Body of pancreas (tissue), 4 donors: Measurements from ENCODE around the gene FAM180A. TPM values are rescaled to one million over a fixed set of nuclear protein-coding genes. Genes with fewer than 3 reads are reported as not detected.
"Not testable (repeated sequence)": the region's sequence is repeated elsewhere in the genome, so short reads cannot be mapped to it uniquely, and the experiment has no call there.

ENCODE experiments used
- ATAC-seq: fragments of 150-250 bp; one replicate; pipeline ENCODE4 v1.9.1; 2016
- DNase-seq, 4 donors: peaks; one replicate each; pipeline ENCODE4 v3.0.0-alpha.2; 2019
- H3K27ac ChIP-seq, 4 donors: fragments of 200-600 bp; sonication (generic); 1 replicate in 3 of 4; 2 replicates in 1 of 4; pipeline versions ENCODE4 v1.5.1 to v1.6.1; 2016 to 2019; ENCODE audit warnings: mild to moderate bottlenecking in 1 of 4, mixed read lengths in 1 of 4, moderate library complexity in 1 of 4
- H3K27me3 ChIP-seq, 2 donors: fragments of 200-600 bp; sonication (generic); one replicate each; pipeline ENCODE4 v1.6.0; 2016; ENCODE audit warnings: mild to moderate bottlenecking in 1 of 2
- H3K36me3 ChIP-seq, 2 donors: fragments of 200-600 bp; sonication (generic); replicated peaks in 1 of 2; 2 replicates each; pipeline ENCODE4 v1.5.1; 2016; ENCODE audit warnings: low read depth in 2 of 2; ENCODE audit not compliant: insufficient read depth in 1 of 2
- H3K4me1 ChIP-seq: fragments of 200-600 bp; sonication (generic); one replicate; pipeline ENCODE4 v1.6.0; 2016
- H3K4me3 ChIP-seq, 2 donors: fragments of 200-600 bp; sonication (generic); 1 replicate in 1 of 2; 2 replicates in 1 of 2; pipeline ENCODE4 v1.5.1; 2016 to 2019
- H3K9me3 ChIP-seq, 3 donors: fragments of 200-600 bp; sonication (generic); 1 replicate in 2 of 3; 2 replicates in 1 of 3; pipeline ENCODE4 v1.5.1; 2016
- POLR2A ChIP-seq, 3 donors: fragments of 450-650 bp; IDR thresholded peaks; one replicate each; pipeline ENCODE4 v1.6.1; 2016; ENCODE audit warnings: antibody characterized with exemption in 3 of 3, mild to moderate bottlenecking in 2 of 3
- WGBS, 2 donors: methylation state at CpG; one replicate each; pipeline ENCODE4 v1.1.5; 2017; 5-methylcytosine and 5-hydroxymethylcytosine counted together
- intact Hi-C: fragments of 100-400 bp; cut with DNase I; formaldehyde crosslinking; loops from one replicate; pipeline ENCODE4 v1.15.1; 2023
- total RNA-seq, 2 donors: library from RNA; depleted of rRNA; stranded (reverse); fragments of >200 nt; gene quantifications; one replicate each; pipeline ENCODE4 v1.1.0, GENCODE V29; 2016
- TF ChIP-seq, protein P1 (sequence below), 7 experiments: fragments of 450-650 bp in 4 of 7; fragments of 200-600 bp in 3 of 7; sonication (generic) in 3 of 7; IDR thresholded peaks; one replicate each; pipeline ENCODE4 v1.5.1; 2016 to 2019; ENCODE audit warnings: antibody characterized with exemption in 7 of 7

FAM180A gene
- total RNA-seq, 2 donors from 2014 or later = 3.1 TPM; not detected in 1

DNA sequence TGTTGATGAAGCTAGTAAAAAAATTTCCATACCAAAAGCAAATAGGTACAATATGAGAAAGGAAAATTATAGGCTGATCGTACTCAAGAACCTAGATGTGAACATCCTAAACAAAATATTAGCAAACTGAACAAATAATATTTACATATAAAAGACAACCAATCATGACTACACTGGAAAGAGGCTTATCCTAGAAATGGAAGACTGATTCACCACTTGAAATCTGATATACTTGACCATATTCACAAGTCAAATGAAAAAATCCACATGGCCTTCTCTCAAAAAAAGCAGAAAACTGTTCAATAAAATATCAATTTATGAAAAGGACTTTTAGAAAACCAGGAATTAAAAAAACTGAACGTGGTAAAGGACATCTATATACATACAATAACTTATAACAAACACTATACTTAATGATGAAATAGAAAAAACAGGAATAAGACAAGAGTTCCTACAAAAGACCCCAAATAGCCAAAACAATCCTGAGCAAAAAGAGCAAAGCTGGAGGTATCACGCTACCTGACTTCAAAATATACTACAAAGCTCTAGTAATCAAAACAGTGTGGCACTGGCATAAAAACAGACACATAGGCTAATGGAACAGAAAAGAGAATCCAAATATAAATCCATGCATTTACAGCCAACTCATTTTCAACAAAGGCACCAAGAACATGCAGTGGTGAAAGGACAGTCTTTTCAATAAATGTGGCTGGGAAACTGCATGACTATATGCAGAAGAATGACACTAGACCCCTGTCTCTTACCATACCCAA, 29.2 kb upstream of the FAM180A start:
- H3K27ac ChIP-seq = no peak overlapping the region
- H3K36me3 ChIP-seq = no peaks in the 10 kb centered on the region
- H3K4me3 ChIP-seq = no peak overlapping the region
- 76 to 84% methylated on average over 3 of the region's 3 CpGs for WGBS, 2 donors
- DNase-seq (no peak), ATAC-seq (no peak)
- intact Hi-C loops = no loop called here
- H3K4me1 ChIP-seq = peaks cover 14% of the 10 kb centered on the region
- H3K9me3 ChIP-seq = peaks cover 0 to 5% (median 0%) of the 10 kb centered on the region in 3 donors
- no peak for TF ChIP-seq POLR2A (IDR thresholded peaks at IDR 0.05)
- TF ChIP-seq, protein P1, sequence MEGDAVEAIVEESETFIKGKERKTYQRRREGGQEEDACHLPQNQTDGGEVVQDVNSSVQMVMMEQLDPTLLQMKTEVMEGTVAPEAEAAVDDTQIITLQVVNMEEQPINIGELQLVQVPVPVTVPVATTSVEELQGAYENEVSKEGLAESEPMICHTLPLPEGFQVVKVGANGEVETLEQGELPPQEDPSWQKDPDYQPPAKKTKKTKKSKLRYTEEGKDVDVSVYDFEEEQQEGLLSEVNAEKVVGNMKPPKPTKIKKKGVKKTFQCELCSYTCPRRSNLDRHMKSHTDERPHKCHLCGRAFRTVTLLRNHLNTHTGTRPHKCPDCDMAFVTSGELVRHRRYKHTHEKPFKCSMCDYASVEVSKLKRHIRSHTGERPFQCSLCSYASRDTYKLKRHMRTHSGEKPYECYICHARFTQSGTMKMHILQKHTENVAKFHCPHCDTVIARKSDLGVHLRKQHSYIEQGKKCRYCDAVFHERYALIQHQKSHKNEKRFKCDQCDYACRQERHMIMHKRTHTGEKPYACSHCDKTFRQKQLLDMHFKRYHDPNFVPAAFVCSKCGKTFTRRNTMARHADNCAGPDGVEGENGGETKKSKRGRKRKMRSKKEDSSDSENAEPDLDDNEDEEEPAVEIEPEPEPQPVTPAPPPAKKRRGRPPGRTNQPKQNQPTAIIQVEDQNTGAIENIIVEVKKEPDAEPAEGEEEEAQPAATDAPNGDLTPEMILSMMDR (IDR thresholded peaks at IDR 0.05) = no peak
- H3K27me3 ChIP-seq = no peaks in the 10 kb centered on the region

DNA sequence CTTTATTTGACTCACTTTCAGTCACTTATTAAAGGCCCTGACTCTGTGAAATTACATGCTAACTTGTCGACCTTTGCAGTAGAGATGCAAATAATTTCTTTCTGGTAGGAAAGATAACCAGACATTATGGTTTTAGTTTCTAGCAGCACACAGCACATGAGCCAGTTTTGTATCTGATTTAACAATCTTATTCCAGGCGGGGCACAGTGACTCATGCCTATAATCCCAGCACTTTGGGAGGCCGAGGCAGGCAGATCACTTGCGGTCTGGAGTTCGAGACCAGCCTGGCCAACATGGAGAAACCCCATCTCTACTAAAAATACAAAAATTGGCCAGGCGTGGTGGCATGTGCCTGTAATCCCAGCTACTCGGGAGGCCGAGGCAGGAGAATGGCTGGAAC, 27.3 kb upstream of the FAM180A start:
- WGBS, 2 donors = 87 to 89% methylated on average over 8 of the region's 8 CpGs
- peaks cover 14% of the 10 kb centered on the region for H3K4me1 ChIP-seq
- DNase-seq, H3K9me3 ChIP-seq, intact Hi-C loops, ATAC-seq, H3K4me3 ChIP-seq, H3K27me3 ChIP-seq, H3K36me3 ChIP-seq, H3K27ac ChIP-seq: not testable (repeated sequence)

GRCh38 chr7:135775230-135775629, 26.6 kb upstream of the FAM180A start:
- ATAC-seq (no peak), DNase-seq (no peak)
- no peaks in the 10 kb centered on the region for H3K36me3 ChIP-seq
- H3K27me3 ChIP-seq = no peaks in the 10 kb centered on the region
- peaks cover 14% of the 10 kb centered on the region for H3K4me1 ChIP-seq
- TF ChIP-seq, protein P1 (IDR thresholded peaks at IDR 0.05) = no peak
- no peak for TF ChIP-seq POLR2A (IDR thresholded peaks at IDR 0.05)
- intact Hi-C loops = no loop called here
- H3K27ac ChIP-seq = no peak overlapping the region
- WGBS, 2 donors = 82 to 89% methylated on average over 2 of the region's 2 CpGs
- peaks cover 0 to 5% (median 0%) of the 10 kb centered on the region in 3 donors for H3K9me3 ChIP-seq
- no peak overlapping the region for H3K4me3 ChIP-seq

- intact Hi-C loops = no loop called here
- 28 to 31% methylated on average over 4 of the region's 4 CpGs for whole genome bisulfite sequencing, 2 donors
- H3K36me3 ChIP-seq = no peaks in the 10 kb centered on the region
- peaks cover 0 to 5% (median 0%) of the 10 kb centered on the region in 3 donors for H3K9me3 ChIP-seq
- ATAC-seq (peak; percentile 97), DNase-seq (peak; percentile 25 to 37 (median 28))
- H3K4me1 ChIP-seq = peaks cover 14% of the 10 kb centered on the region
- TF ChIP-seq, protein P1 (IDR thresholded peaks at IDR 0.05) = no peak
- peak in 1 of 3 donors; percentile 48 for TF ChIP-seq POLR2A (IDR thresholded peaks at IDR 0.05)
- H3K27ac ChIP-seq = peak overlapping the region in 3 of 4 donors; percentile 6 to 58 (median 48)
- no peaks in the 10 kb centered on the region for H3K27me3 ChIP-seq
- H3K4me3 ChIP-seq = no peak overlapping the region
Observed at GRCh38 chr7:135774284-135774683, 25.7 kb upstream of the FAM180A start.

DNA sequence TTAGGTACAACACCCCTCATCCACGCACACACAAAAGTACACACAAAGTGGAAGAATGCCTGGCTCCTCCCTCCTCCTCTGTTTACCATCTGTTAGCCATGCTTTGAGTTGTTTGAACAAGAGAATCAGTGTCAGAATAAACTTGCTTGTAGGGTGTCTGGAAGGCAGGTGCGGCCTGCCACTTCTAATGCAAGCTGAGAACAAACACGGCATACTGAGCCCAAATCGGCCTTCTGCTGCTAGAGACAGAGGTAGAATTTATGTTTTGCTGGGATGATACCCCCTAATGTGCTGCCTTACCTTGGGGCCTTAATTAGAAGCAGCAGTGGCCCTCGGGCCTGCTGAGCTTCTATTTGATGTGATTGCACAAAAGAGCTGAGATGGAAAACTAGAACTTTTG, 24.9 kb upstream of the FAM180A start:
- DNase-seq (no peak), ATAC-seq (no peak)
- TF ChIP-seq, protein P1 (IDR thresholded peaks at IDR 0.05) = no peak
- TF ChIP-seq POLR2A (IDR thresholded peaks at IDR 0.05) = no peak
- peaks cover 0 to 5% (median 0%) of the 10 kb centered on the region in 3 donors for H3K9me3 ChIP-seq
- intact Hi-C loops = no loop called here
- H3K4me3 ChIP-seq = no peak overlapping the region
- H3K36me3 ChIP-seq = no peaks in the 10 kb centered on the region
- H3K27me3 ChIP-seq = no peaks in the 10 kb centered on the region
- peaks cover 14% of the 10 kb centered on the region for H3K4me1 ChIP-seq
- WGBS, 2 donors = 20 to 31% methylated on average over 5 of the region's 5 CpGs
- peak overlapping the region in 2 of 4 donors; percentile 34 to 48 for H3K27ac ChIP-seq
